Stimulated activated CD8-positive, alpha-beta memory T cell treated with anti-CD3 and anti-CD28 coated beads, Interleukin-7, amount 100 ng/mL, for 4 hours (primary cell): ENCODE measurements around the gene SNX13.
"Not testable (repeated sequence)": the region's sequence is repeated elsewhere in the genome, so short reads cannot be mapped to it uniquely, and the experiment has no call there.

Experiments used
- DNase-seq, 2 donors: peaks; one replicate each; pipeline ENCODE4 v3.0.0-alpha.2; 2020; ENCODE audit warnings: low read depth in 2 of 2

SNX13 gene

GRCh38 chr7:17849504-17849903, 90.8 kb downstream of the SNX13 start:
- DNase-seq, result no peak

GRCh38 chr7:17848516-17848915, 91.8 kb downstream of the SNX13 start:
- DNase-seq, result no peak

GRCh38 chr7:17846935-17847334, 93.4 kb downstream of the SNX13 start:
- DNase-seq, result no peak

GRCh38 chr7:17845197-17845547, 95.1 kb downstream of the SNX13 start:
- no peak for DNase-seq

- DNase-seq, result no peak
Measured at GRCh38 chr7:17844514-17845196, 95.6 kb downstream of the SNX13 start.

GRCh38 chr7:17844022-17844421, 96.3 kb downstream of the SNX13 start:
- DNase-seq, result no peak

- no peak for DNase-seq
Measured at GRCh38 chr7:17843041-17843440, 97.3 kb downstream of the SNX13 start.

- DNase-seq, result no peak
Measured at GRCh38 chr7:17832820-17833355, 107.4 kb downstream of the SNX13 start.

GRCh38 chr7:17832242-17832641, 108.1 kb downstream of the SNX13 start:
- no peak for DNase-seq

GRCh38 chr7:17830206-17830605, 110.1 kb downstream of the SNX13 start:
- no peak for DNase-seq

GRCh38 chr7:17829001-17829400, 111.3 kb downstream of the SNX13 start:
- no peak for DNase-seq

- no peak for DNase-seq
Measured at GRCh38 chr7:17822547-17823173, 117.6 kb downstream of the SNX13 start.

- DNase-seq, result no peak
Measured at GRCh38 chr7:17816903-17817302, 123.4 kb downstream of the SNX13 start.

GRCh38 chr7:17815318-17815717, 125.0 kb downstream of the SNX13 start:
- no peak for DNase-seq

GRCh38 chr7:17814058-17814457, 126.2 kb downstream of the SNX13 start:
- DNase-seq, result no peak

GRCh38 chr7:17809215-17809614, 131.1 kb downstream of the SNX13 start:
- not testable (repeated sequence) for DNase-seq

GRCh38 chr7:17807242-17807641, 133.1 kb downstream of the SNX13 start:
- DNase-seq, result no peak

- no peak for DNase-seq
Measured at GRCh38 chr7:17806631-17807030, 133.7 kb downstream of the SNX13 start.

- no peak for DNase-seq
Measured at GRCh38 chr7:17802056-17802455, 138.2 kb downstream of the SNX13 start.

GRCh38 chr7:17792075-17792936, 148.0 kb downstream of the SNX13 start:
- no peak for DNase-seq

- DNase-seq, result no peak
Measured at GRCh38 chr7:17787257-17787656, 153.0 kb downstream of the SNX13 start.

- no peak for DNase-seq
Measured at GRCh38 chr7:17786314-17786852, 153.9 kb downstream of the SNX13 start.
